ENCODE measurements around the gene TRIM32. TPM values are rescaled to one million over a fixed set of nuclear protein-coding genes. Genes with fewer than 3 reads are reported as not detected.
"Not testable (repeated sequence)": the region's sequence is repeated elsewhere in the genome, so short reads cannot be mapped to it uniquely, and the experiment has no call there.

The TRIM32 gene
- total RNA-seq, 2 experiments from 2014 or later: 4.4 to 5.8 TPM

DNA sequence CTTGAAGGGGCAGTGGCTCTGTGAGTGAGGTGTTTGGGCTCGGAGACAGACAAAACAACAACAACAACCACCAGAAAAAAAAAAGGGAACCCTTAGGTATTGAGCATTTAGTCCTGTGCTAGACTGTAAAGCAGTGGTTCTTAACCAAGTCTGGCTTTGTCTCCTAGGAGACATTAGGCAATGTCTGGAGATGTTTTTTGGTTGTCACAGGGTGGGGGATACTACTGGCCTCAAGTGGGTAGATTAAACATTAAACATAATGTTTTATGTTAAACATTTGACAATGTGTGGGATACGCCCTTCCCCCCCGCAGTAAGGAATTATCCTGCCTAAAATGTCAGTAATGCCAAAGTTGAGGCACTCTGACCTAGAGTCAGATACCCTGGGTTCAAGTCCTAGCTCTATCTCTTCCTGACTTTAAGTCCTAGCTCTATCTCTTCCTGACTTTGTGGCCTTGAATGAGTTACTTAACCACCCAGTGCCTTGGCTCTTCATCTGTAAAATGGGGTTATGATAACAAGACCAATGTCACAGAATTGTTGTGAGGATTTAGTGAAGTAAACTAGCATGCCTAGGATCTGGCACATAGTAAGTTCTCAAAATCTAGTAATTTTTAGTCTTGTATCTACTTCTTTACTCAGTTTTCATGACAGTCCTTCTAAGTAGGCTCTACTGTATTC lies 1.8 kb downstream of the TRIM32 start:
- ATAC-seq (ENCODE audit: poor library complexity): no peak
- no peak overlapping the region for H3K27ac ChIP-seq (ENCODE audit: low read depth in 1 of 2, low read length in 2 of 2)
- Mint-ChIP-seq H3K36me3 (ENCODE audit: low read depth) (peaks cover 14% of the 10 kb centered on the region), H3K27ac (peak overlapping the region; percentile 94), H3K4me1 (ENCODE audit: low read depth) (peaks cover 89% of the 10 kb centered on the region), H3K27me3 (no peaks in the 10 kb centered on the region), H3K9me3 (no peaks in the 10 kb centered on the region), H3K4me3 (peak overlapping the region; percentile 99)
- intact Hi-C loops (cut with DNase I, micrococcal nuclease): no loop called here
- DNase-seq: no peak
- no peaks in the 10 kb centered on the region for H3K36me3 ChIP-seq (ENCODE audit: insufficient read depth, low read length)
- H3K4me1 ChIP-seq (ENCODE audit: insufficient read depth, low read length): peaks cover 32% of the 10 kb centered on the region
- no peaks in the 10 kb centered on the region for H3K27me3 ChIP-seq (ENCODE audit: control insufficient read depth in 1 of 2, insufficient read depth in 2 of 2, low read length in 2 of 2)
- TF ChIP-seq, protein P1, sequence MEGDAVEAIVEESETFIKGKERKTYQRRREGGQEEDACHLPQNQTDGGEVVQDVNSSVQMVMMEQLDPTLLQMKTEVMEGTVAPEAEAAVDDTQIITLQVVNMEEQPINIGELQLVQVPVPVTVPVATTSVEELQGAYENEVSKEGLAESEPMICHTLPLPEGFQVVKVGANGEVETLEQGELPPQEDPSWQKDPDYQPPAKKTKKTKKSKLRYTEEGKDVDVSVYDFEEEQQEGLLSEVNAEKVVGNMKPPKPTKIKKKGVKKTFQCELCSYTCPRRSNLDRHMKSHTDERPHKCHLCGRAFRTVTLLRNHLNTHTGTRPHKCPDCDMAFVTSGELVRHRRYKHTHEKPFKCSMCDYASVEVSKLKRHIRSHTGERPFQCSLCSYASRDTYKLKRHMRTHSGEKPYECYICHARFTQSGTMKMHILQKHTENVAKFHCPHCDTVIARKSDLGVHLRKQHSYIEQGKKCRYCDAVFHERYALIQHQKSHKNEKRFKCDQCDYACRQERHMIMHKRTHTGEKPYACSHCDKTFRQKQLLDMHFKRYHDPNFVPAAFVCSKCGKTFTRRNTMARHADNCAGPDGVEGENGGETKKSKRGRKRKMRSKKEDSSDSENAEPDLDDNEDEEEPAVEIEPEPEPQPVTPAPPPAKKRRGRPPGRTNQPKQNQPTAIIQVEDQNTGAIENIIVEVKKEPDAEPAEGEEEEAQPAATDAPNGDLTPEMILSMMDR (IDR thresholded peaks at IDR 0.05): no peak
- no peak overlapping the region for H3K4me3 ChIP-seq (ENCODE audit: low read length)
- no peaks in the 10 kb centered on the region for H3K9me3 ChIP-seq (ENCODE audit: control insufficient read depth in 1 of 2, insufficient read depth in 1 of 2, low read length in 2 of 2)
- ChIA-PET POLR2A (no interaction called here), CTCF (interaction anchor here (1.4 kb wide), 1 partner anchor 8 kb away, joined by 3 read pairs; no protein-coding TSS in a partner anchor)

DNA sequence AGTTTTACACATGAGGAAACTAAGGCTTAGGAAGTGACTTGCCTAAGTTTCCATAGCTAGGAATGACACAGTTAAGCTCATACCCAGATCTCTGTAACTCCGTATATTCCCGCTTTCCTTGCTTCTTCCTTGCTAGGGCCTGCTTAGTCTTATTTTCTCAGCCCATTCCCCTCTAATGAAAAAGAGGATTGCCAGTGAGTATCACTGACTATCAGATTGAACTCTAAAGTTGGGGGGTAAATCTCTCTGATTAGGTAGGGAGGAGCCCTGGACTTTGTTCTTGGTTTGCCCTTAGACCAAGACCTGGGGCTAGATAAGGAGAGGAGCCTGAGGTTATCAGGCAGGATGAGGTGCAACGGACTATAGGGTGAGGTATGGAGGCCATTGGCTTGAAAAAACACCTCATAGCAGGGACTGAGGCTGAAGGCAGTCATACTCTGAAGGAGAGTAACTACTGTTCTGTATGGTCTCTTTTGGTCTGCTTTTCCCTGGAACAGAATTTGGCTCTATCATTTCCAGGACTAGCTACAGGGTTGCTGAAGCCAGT lies 2.5 kb downstream of the TRIM32 start:
- H3K9me3 Mint-ChIP-seq: no peaks in the 10 kb centered on the region
- Histone ChIP-seq H3K9me3 (ENCODE audit: control insufficient read depth in 1 of 2, insufficient read depth in 1 of 2, low read length in 2 of 2) (no peaks in the 10 kb centered on the region), H3K4me3 (ENCODE audit: low read length) (no peak overlapping the region), H3K27ac (ENCODE audit: low read depth in 1 of 2, low read length in 2 of 2) (no peak overlapping the region), H3K4me1 (ENCODE audit: insufficient read depth, low read length) (peaks cover 32% of the 10 kb centered on the region), H3K36me3 (ENCODE audit: insufficient read depth, low read length) (no peaks in the 10 kb centered on the region), H3K27me3 (ENCODE audit: control insufficient read depth in 1 of 2, insufficient read depth in 2 of 2, low read length in 2 of 2) (no peaks in the 10 kb centered on the region)
- ChIA-PET POLR2A (no interaction called here), CTCF (interaction anchor here (1.4 kb wide), 1 partner anchor 9 kb away, joined by 3 read pairs; no protein-coding TSS in a partner anchor)
- peaks cover 86% of the 10 kb centered on the region for H3K4me1 Mint-ChIP-seq (ENCODE audit: low read depth)
- H3K27me3 Mint-ChIP-seq: no peaks in the 10 kb centered on the region
- DNase-seq (no peak), ATAC-seq (ENCODE audit: poor library complexity) (no peak)
- intact Hi-C loops (cut with DNase I, micrococcal nuclease): no loop called here
- H3K27ac Mint-ChIP-seq: peak overlapping the region; percentile 94
- TF ChIP-seq, protein P1 (IDR thresholded peaks at IDR 0.05): no peak
- peak overlapping the region; percentile 99 for H3K4me3 Mint-ChIP-seq
- H3K36me3 Mint-ChIP-seq (ENCODE audit: low read depth): peaks cover 14% of the 10 kb centered on the region

DNA sequence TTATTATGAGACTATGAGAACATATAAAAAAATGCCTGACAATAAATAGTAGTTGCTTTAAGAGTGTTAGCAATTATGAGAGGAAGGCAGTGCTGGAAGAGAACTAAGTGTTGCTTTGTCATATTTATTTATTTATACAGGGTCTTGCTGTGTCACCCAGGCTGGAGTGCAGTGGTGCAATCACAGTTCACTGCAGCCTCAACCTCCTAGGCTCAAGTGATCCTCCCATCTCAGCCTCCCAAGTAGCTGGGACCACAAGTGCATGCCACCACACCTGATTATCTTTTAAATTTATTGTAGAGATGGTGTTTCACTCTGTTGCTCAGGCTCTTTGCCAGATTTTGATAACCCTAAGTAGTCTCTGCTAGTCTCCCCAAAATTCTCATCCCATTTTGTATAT lies 3.7 kb downstream of the TRIM32 start:
- H3K4me3 ChIP-seq (ENCODE audit: low read length); ATAC-seq (ENCODE audit: poor library complexity); H3K9me3 ChIP-seq (ENCODE audit: control insufficient read depth in 1 of 2, insufficient read depth in 1 of 2, low read length in 2 of 2); H3K9me3 Mint-ChIP-seq; H3K27me3 ChIP-seq (ENCODE audit: control insufficient read depth in 1 of 2, insufficient read depth in 2 of 2, low read length in 2 of 2); H3K27ac Mint-ChIP-seq; H3K36me3 ChIP-seq (ENCODE audit: insufficient read depth, low read length); DNase-seq; H3K27ac ChIP-seq (ENCODE audit: low read depth in 1 of 2, low read length in 2 of 2); CTCF ChIA-PET; intact Hi-C loops (cut with DNase I, micrococcal nuclease); H3K27me3 Mint-ChIP-seq: not testable (repeated sequence)
- Mint-ChIP-seq H3K4me1 (ENCODE audit: low read depth) (peaks cover 87% of the 10 kb centered on the region), H3K4me3 (peak overlapping the region; percentile 13), H3K36me3 (ENCODE audit: low read depth) (peaks cover 19% of the 10 kb centered on the region)
- peaks cover 32% of the 10 kb centered on the region for H3K4me1 ChIP-seq (ENCODE audit: insufficient read depth, low read length)
- POLR2A ChIA-PET: interaction anchor here (1.0 kb wide), 1 partner anchor 17 kb away, joined by 3 read pairs; no protein-coding TSS in a partner anchor

Measured in CD4-positive, alpha-beta T cell (primary cell).